ENCODE data around the gene KCNAB1.
"Not testable (repeated sequence)": the region's sequence is repeated elsewhere in the genome, so short reads cannot be mapped to it uniquely, and the experiment has no call there.

Gene KCNAB1

DNA sequence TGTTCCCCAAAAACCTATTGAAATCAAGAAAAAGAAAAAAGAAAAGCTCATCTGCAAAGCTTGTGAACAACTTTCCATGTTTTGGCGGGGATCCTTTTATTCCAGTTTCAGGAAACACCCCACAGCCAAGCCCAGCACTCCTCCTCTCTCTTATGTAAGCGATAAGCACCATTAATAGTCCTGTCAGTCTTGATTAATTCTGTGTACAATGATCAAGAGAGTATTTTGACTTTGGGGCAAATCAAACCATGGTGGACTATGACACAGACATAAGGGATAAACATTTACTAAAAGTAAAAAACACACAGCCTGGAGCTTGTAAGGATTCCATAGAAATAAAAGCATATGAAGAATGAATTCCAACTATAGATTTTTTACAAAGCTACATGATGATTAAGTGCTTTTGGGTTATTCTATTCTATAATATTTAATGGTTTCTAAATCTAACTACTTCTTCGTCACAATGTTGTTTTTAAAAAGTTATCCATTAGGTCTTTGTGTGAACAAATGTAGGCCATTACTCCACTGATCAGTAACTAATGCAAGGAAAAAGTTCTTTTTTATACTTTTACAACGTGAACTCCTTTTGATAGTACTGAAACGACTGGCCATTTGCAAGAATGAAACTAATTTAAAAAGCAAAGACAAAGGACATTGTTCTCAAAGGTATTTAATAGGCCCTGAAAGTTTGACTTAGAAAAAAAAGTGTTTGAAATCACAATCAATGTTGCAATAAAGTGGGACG, 106.5 kb downstream of the KCNAB1 start:
- DNase-seq: no peak

DNA sequence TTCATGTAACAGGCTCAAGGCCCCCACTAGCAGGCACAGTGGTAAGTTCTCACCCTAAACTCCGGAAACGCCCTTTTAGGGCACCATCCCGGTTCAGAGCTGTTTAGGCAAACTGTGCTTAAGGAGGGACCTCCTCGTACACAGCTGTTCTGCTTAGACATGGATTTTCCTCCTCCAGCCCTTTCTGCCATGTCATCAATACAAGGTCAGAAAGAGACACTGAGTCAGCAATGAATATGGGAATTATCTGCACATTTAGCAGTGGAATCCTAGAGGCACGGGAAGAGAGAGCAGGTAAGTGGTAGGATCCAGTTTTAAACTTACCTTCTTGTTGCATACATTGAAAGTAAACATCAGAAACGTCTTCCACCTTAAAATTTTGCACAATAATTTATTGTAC, 107.3 kb downstream of the KCNAB1 start:
- no peak for DNase-seq

DNA sequence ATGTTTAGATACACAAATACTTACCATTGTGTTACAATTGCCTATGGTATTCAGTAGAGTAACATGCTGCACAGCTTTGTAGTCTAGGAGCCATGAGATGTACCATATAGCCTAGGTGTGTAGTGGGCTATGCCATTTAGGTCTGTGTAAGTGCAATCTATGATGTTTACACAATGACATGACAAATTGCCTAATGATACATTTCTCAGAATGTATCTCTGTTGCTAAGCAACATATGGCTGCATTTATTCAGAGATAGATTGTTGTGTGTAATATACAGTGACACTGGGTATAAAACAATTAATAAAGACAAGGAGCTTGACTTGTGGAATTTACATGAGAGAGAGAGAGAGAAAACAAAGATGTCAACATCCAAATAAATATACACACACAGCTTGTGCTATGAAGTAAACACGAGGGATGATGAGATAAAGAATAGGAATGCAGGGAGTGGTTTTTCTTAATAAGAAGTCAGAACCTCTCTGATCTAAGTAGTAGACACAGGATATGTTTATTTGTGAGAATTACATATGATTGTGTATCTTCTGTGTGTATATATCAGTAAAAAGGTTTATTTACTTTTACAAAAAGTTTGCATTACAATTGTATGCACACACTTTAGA, 110.0 kb downstream of the KCNAB1 start:
- no peak for DNase-seq

DNA sequence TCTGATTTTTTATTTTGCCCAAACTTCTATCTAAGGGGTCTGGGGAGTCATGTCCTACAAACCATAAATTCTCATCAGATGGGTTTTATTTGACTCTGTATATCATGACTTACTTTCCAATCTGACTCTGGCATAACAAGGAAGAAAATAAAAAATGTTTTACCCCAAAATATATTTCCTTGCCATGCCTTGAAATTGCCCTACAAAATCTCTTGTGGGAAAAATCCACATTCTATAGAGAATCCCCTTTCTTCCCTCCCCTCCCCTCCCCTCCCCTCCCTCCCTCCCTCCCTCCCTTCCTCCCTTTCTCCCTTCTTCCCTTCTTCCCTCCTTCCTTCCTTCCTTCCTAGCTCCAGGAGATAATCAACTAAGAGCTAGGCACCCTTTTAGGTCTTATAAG, 110.8 kb downstream of the KCNAB1 start:
- not testable (repeated sequence) for DNase-seq

DNA sequence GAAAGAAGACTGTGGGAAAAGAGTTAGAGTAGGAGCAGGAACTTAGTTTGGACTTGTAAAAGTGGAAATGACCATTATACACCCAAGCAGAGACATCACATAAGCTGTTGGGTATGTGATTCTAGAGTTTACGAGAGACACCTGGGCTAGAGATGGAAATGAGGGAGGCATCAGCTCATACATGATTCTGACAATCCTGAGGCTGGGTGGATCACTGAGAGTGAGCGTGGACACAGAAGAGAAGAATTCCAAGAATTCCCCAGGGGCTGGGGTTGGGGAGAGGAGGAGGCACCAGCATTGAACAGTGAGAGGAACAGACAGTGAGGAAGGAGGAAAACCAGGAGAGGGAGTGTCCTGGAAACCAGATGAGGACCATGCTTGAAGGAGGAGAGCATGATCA, 113.5 kb downstream of the KCNAB1 start:
- DNase-seq: no peak

DNA sequence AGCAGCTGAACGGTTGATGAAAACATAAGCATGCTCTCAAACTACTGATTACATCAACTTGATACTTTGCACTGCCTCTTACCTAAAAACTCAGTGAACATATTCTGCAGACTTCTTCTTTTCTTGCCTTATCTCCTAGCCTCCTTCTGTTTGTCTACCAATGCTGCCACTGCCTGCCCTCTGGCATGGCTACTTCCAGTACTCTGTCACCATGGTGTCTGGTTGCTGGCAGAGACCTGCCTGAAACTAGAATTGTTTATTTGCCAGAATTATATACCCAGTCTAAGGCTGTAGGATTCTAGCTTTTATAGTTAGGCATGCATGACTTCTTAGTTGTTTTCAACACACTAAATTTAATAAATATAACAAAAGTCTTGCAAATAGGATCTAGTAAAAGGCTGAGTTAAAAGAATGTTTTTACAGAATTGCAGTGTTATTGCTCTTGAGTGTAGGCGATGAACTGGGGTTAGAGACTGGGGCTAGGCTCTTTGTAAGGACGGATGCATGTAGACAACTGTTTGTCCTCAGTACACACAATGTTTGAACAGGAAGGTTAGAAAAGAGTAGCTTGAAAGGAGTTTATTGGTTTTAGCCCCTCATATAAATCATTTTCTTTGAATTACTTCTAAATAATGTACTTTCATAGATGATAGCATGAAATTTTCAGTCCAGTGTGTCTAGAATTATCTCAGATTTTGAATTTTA, 116.3 kb downstream of the KCNAB1 start:
- DNase-seq: no peak

DNA sequence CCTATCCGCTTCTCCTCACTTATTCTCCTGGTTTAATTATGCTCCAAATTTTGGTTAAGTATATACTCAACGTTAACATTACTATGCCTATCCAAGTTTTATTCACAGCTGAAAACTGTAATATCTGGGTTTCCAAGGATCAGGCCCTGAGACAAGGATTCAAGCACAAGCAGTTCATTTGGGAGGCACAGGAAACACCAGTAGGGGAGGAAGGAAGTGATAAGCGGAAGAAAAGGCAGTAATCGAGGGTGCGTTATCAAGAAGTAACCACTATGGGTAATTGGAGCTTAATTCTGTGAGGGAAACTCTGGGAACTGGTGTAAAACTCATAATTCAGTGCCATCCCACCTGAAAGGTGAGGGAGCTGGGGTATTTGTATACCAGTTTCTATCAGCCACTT, 120.3 kb downstream of the KCNAB1 start:
- no peak for DNase-seq

DNA sequence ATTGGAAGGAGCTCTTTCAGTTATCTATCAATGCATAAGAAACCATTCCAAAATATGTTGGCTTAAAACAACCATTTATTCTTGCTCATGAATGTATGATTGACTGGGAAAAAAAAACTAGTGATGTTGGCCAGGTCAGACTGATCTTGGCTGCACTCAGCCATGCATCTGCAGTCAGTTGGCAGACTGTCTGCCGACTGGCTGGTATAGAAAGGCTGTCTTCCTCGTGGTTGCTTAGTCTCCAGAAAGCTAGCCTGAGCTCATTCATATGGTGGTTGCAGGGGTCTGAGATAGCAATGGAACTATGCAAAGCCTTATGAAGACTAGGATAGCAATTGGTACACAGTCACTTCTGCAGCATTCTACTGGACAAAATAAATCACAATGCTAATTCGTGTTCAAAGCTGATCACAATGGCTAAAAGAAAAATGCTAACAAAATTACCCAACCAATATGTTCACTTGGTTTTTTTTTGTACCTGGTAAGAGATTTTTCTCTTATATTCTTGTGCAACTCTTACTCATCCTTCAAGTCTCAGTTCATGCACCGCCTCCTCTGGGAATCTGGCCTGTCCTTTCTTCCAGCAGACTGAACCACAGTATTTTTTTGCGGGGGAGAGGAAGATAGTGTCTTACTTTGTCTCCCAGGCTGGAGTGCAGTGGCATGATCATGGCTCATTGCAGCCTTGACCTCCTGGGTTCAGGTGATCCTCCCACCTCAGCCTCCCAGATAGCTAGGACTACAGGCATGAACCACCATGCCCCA, 126.8 kb downstream of the KCNAB1 start:
- DNase-seq: no peak

DNA sequence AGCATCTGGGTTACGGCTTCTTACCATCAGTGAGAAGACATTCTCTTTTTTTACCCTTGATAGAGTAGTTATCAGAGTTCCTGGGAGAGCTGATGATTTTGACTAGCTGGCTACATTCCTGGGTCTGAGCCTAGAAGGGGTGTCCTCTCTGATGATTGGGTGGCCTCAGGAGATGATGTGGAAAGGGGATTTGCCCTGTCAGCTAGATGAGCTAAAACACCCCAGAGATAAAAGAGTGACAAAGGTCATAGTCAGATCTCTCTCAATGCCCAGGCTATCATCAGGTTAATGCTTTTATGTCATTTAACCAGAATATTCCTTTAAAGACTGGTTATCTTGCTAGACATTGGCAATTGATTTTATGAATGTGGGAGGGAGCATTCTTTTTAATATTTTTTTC, 130.2 kb downstream of the KCNAB1 start:
- DNase-seq: no peak

DNA sequence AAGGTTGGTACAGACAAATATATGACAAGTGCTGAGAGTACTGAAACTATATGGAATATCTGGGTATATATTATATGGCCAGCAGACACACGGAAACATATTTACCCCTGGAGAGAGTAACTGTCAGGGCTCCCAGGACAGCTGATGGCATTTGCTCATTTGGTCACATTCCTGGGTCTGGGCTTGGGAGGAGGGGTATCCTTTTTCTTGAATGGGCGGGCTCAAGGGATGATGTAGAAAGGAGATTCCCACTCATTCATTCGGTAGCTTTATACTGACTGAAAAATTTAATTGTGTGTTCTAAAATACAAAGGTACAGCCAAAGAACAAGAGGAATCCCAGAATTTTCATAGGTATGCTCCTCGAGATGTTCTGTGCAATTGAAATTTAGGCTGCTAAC, 131.0 kb downstream of the KCNAB1 start:
- DNase-seq: no peak

DNA sequence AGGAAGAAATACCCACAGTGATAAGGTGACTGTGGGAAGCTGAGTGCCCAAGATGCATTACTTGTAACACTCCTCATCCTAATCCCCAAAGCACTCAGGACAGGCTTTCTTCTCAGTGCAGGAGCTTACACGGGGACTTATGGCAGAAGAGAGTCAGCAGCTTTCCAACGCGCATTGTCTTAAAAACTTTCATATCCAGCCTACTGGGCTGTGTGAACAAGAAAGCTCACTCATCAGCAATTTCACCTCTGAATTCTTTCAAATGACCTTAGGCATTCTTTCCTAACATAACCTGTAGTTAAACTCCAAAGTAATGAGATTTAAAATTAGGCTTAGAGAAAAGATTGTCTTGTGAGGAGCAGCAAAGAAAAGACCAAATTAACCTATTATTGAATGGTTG, 132.3 kb downstream of the KCNAB1 start:
- DNase-seq: no peak

DNA sequence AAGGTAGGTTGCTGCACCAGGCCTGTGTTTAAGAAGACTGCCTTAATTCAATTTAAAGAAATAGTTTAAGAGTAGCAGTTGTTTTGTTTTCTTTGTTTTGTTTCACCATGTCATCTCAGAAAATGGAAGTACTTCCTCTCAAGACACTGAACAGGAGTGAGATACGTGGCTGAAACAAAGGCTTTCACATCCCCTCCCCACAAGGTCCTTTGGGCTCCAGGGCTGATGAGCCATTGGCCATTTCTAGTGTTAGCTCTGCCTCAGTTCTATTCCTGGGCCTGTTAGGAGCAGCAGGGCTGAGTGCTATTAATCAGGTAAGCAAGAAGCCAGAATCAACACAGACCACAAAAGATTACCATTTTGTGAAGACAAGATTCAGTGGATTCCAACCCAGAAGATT, 132.8 kb downstream of the KCNAB1 start:
- DNase-seq: no peak

DNA sequence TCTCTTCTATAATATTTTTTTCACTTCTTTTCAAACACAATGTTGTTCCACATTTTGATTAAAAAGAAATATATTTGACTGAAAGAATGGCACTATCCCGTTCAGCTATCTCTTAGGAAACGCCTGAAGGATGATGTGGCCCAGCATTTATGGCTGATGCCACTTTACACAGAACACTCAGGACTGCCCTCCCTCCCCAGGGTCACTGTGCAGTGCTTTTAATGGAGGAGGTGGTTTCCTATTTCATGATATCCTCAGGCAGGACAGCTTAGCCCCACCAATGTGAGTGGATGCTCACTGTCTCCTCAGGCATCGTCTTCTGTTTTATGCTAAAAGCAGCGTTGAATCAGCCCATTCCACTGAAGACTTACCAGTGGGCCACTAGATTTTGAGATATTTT, 135.9 kb downstream of the KCNAB1 start:
- DNase-seq: no peak

DNA sequence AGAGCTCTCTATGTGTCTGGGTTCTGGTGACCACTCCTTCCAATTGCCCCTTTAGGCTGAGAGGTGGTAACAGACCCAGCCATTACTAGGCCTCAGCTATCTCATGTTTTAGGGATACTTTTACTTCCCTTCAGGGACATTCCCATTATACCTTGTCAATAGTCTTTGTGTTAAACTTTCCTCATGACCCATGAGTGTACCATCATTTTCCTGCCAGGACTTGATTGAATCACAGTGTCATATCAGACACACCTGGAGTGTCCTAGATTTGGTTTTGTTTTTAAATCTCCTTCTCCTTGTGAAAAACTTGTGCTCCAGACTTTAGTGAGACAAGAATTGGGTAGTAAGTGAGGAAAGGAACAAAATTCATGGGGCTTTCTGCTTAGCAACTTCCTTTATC, 136.6 kb downstream of the KCNAB1 start:
- no peak for DNase-seq

DNA sequence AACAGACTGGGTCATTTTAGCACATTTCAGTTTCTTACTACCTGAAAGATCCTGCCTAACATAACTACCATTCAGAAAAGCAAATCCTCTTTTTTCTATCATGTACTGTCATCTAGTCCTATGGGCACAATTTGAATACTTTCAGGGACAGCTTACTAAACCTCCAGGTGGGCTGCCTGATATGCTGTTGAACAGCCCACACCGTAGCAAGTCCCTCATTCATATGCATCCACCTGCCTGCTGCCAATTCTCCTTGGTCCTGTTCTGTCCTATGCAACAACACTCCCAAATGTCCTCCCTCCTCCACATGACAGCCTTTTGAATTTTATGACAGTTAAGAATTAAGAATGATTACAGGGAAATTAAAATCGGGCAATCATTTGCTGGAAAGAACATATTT, 137.9 kb downstream of the KCNAB1 start:
- no peak for DNase-seq

DNA sequence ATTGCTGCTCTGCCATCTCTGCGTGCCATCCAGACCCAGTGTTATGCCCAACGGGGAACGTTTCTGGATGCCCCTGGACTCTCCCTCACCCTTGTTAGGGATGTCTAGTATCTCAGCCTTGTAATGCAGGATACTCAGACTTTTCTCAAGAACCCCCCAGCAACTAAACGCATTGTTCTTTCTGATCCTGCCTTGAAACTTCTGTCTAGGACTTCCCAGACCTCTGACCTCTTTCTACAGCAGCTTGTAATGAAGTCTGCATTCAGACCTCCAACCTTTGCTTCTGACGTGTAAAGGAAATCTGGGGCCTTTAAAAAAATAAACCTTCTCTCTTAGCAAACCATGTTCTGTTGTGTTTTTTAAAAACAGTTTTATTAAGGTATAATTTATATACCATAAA, 139.5 kb downstream of the KCNAB1 start:
- DNase-seq: no peak

DNA sequence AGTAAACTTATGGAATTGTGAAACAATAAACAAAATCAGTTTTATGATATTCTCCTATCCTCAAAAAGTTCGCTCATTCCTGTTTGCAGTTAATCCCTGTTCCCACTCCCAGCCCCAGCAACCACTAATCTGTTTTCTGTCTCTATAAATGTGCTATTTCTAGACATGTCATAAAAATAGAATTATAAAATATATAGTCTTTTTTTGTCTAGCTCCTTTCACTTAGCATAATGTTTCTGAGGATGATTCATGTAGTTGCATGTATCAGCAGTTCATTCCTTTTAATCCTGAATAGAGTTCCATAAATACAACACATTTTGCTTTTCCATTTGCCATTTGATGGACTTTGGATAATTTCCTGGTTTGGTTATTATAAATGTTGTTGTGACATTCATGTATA, 140.0 kb downstream of the KCNAB1 start:
- DNase-seq: no peak

DNA sequence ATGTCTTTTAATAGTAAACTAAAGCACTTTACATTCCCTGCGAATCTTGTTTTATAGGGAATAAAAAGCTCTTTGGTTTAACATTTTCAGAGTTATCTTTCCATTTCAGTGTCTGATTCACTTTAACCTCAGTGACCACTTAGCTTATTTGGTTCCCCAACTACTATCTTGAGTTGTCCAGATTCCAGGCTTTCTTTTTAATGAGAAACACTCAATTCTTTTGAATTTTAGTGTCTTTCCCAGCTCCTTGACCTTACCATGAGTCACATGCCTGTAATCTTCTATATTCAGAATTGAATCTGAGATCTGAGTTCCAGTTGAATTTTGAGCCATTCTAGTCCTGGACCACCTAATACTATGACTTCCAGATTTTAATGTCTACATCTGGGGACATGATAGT, 144.4 kb downstream of the KCNAB1 start:
- no peak for DNase-seq

DNA sequence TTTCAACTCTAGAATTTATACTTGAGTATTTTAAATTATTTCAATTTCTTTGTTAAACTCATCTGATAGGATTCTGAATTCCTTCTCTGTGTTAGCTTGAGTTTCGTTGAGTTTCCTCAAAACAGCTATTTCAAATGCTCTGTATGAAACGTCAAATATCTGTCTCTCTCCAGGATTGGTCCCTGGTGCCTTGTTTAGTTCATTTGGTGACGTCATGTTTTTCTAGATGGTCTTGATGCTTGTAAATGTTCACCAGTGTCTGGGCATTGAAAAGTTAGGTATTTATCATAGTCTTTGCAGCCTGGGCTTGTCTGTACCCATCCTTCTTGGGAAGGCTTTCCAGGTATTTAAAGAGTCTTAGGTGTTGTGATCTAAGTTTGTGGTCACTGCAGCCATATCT, 151.1 kb downstream of the KCNAB1 start:
- no peak for DNase-seq

DNA sequence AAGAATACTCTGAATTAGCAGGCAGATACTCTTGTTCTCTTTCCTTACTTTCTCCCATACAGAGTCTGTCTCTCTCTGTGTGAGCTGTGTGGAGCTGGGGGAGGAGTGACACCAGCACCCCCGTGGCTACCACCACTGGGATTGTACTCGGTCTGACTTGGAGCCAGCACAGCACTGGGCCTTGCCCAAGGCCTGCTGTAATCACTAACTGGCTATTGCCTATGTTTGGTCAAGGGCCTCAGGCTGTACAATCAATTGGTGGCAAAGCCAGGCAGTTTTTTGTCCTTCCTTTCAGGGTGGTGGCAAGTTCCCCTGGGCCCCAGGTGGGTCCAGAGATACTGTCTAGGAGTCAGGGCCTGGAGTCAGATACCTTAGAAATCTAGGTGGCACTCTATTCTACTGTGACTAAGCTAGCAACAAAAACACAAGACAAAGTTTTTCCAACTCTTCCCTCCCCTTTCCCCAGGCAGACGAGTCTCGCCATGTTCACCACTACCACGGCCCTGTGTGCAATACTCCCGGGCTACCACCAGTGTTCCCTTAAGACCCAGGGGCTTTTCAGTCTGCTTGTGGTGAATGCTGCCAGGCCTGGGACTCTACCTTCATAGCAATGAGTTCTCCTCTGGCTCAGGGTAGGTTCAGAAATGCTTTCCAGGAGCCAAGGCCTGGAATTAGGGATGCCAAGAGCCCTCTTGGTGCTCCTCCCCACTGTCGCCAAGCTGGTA, 151.8 kb downstream of the KCNAB1 start:
- no peak for DNase-seq

DNA sequence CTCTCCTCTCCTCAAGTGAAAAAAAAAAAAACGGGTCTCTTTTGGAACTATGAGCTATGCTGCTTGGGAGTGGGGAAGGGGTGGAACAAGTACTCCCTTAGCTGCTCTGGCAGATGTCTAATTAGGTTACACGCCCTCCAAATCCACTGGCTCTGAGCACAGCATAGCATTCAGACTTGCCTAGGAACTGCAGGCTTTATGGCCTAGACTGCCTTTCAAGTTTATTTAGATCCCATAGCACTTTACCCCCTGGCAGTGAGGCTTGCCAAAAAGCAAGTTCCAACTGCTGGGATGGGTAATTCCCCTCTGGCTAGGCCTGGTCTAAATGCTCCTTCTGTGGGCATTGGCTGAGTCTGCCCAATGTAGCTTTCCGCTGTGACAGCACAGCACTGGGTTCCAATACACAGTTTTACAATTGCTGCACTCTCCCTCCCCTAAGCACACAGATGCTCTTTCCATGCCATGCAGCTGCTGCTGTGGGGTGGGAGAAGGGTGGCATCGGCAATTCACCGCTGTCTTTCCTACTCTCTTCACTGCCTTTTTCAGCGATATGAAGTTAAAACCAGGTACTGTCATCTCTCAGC, 152.8 kb downstream of the KCNAB1 start:
- DNase-seq: no peak

DNA sequence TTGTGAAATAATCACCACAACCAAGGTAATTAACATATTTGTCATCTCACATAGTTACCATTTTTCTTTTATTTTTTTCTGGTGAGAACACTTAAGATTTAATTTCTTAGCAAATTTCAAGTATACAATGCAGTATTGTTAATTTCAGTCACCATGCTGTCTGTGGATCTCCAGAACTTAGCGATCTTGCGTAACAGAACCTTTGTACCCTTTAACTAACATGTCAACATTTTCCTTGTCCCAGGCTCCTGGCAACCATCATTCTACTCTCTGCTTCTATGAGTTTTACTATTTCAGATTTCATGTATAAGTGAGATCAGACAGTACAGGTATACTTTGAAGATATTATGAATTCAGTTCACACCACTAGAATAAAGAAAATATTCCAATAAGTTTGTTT, 154.4 kb downstream of the KCNAB1 start:
- DNase-seq: no peak

DNA sequence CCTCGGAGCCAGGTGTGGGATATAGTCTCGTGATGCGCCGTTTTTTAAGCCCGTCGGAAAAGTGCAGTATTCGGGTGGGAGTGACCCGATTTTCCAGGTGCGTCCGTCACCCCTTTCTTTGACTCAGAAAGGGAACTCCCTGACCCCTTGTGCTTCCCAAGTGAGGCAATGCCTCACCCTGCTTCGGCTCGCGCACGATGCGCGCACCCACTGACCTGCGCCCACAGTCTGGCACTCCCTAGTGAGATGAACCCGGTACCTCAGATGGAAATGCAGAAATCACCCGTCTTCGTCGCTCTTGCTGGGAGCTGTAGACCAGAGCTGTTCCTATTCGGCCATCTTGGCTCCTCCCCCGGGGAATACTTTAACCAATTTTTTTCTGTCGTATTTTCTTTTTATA, 164.3 kb downstream of the KCNAB1 start:
- DNase-seq: not testable (repeated sequence)

All from HCEC 1CT (cell line).